GM19328 (cell line): ENCODE results near the gene GALNT10.

ENCODE experiments used
- ATAC-seq: cut with Tn5 transposase; IDR thresholded peaks from one replicate; pipeline ENCODE4 v1.9.1; 2021; ENCODE audit warnings: mild to moderate bottlenecking, moderate library complexity; ENCODE audit not compliant: unreplicated experiment

GALNT10 gene

GRCh38 chr5:154400678-154401077, 210.1 kb downstream of the GALNT10 start:
- no peak for ATAC-seq

- ATAC-seq, result no peak
These were observed 210.8 kb downstream of the GALNT10 start for GRCh38 chr5:154401355-154401754.

GRCh38 chr5:154401931-154402330, 211.4 kb downstream of the GALNT10 start:
- ATAC-seq, result no peak

- ATAC-seq, result no peak
These were observed 212.1 kb downstream of the GALNT10 start for GRCh38 chr5:154402611-154403010.

GRCh38 chr5:154403234-154403633, 212.7 kb downstream of the GALNT10 start:
- no peak for ATAC-seq

- no peak for ATAC-seq
These were observed 213.3 kb downstream of the GALNT10 start for GRCh38 chr5:154403776-154404387.

- ATAC-seq, result peak; percentile 94
These were observed 214.7 kb downstream of the GALNT10 start for GRCh38 chr5:154405078-154405792.

- no peak for ATAC-seq
These were observed 215.7 kb downstream of the GALNT10 start for GRCh38 chr5:154406231-154406630.

GRCh38 chr5:154406826-154407225, 216.3 kb downstream of the GALNT10 start:
- ATAC-seq, result no peak

- ATAC-seq, result no peak
These were observed 218.3 kb downstream of the GALNT10 start for GRCh38 chr5:154408811-154409210.

- no peak for ATAC-seq
These were observed 218.8 kb downstream of the GALNT10 start for GRCh38 chr5:154409230-154409840.

GRCh38 chr5:154410008-154410407, 219.5 kb downstream of the GALNT10 start:
- ATAC-seq, result no peak

- ATAC-seq, result no peak
These were observed 220.3 kb downstream of the GALNT10 start for GRCh38 chr5:154410786-154411185.

- no peak for ATAC-seq
These were observed 220.8 kb downstream of the GALNT10 start for GRCh38 chr5:154411338-154411737.

- ATAC-seq, result no peak
These were observed 221.8 kb downstream of the GALNT10 start for GRCh38 chr5:154412316-154412715.

- ATAC-seq, result no peak
These were observed 222.4 kb downstream of the GALNT10 start for GRCh38 chr5:154412925-154413324.

GRCh38 chr5:154415114-154415513, 224.6 kb downstream of the GALNT10 start:
- ATAC-seq, result no peak

GRCh38 chr5:154418344-154418820, 227.8 kb downstream of the GALNT10 start:
- ATAC-seq, result no peak

GRCh38 chr5:154419236-154419635, 228.7 kb downstream of the GALNT10 start:
- ATAC-seq, result no peak

GRCh38 chr5:154421868-154422267, 231.3 kb downstream of the GALNT10 start:
- no peak for ATAC-seq

GRCh38 chr5:154422298-154422697, 231.8 kb downstream of the GALNT10 start:
- ATAC-seq, result no peak

- ATAC-seq, result no peak
These were observed 237.7 kb downstream of the GALNT10 start for GRCh38 chr5:154428208-154428607.
